ENCODE results near the gene DNAH8. TPM values are rescaled to one million over a fixed set of nuclear protein-coding genes. Genes with fewer than 3 reads are reported as not detected.

Gene DNAH8
- polyA plus RNA-seq, 3 donors: not detected

- TF ChIP-seq CTCF (IDR thresholded peaks at IDR 0.05): no peak
- no peaks in the 10 kb centered on the region for H3K4me1 Mint-ChIP-seq
Observed at GRCh38 chr6:38762848-38763247, 47.7 kb downstream of the DNAH8 start.

GRCh38 chr6:38767560-38767959 lies 52.4 kb downstream of the DNAH8 start:
- Histone ChIP-seq H3K4me1 (ENCODE audit: control insufficient read depth in 1 of 2, insufficient read depth in 2 of 2, low read length in 2 of 2) (peaks cover 6 to 13% of the 10 kb centered on the region in 2 donors), H3K9me3 (replicated peaks in 1 of 2; ENCODE audit: control insufficient read depth in 1 of 2, insufficient read depth in 1 of 2, low read length in 2 of 2) (peaks cover 0 to 5% of the 10 kb centered on the region in 2 donors), H2AFZ (ENCODE audit: insufficient read depth, low read depth, low read length, poor library complexity, severe bottlenecking) (no peak overlapping the region), H3K27me3 (ENCODE audit: control insufficient read depth in 2 of 2, insufficient read depth in 2 of 2, low read length in 2 of 2) (no peaks in the 10 kb centered on the region), H3K4me2 (replicated peaks; ENCODE audit: extremely low read depth, low read length, poor library complexity, severe bottlenecking) (no peak overlapping the region), H4K20me1 (ENCODE audit: insufficient read depth, low read length) (no peaks in the 10 kb centered on the region), H3K79me2 (ENCODE audit: insufficient read depth, low read length) (no peaks in the 10 kb centered on the region), H3K9ac (ENCODE audit: insufficient read depth, low read length, poor library complexity, severe bottlenecking) (no peak overlapping the region), H3K36me3 (replicated peaks in 1 of 2; ENCODE audit: control insufficient read depth in 1 of 2, insufficient read depth in 2 of 2, low read length in 2 of 2) (no peaks in the 10 kb centered on the region), H3K27ac (ENCODE audit: low read depth in 1 of 2, low read length in 2 of 2) (no peak overlapping the region), H3K4me3 (replicated peaks in 1 of 3; ENCODE audit: low read depth in 2 of 3, low read length in 3 of 3) (no peak overlapping the region)
- intact Hi-C loops (cut with micrococcal nuclease): no loop called here
- no peak for DNase-seq
- peaks cover 11% of the 10 kb centered on the region for H3K4me1 Mint-ChIP-seq
- H3K27ac Mint-ChIP-seq: no peak overlapping the region
- H3K4me3 Mint-ChIP-seq: no peak overlapping the region
- H3K9me3 Mint-ChIP-seq: peaks cover 0 to 6% (median 1%) of the 10 kb centered on the region in 7 donors
- H3K27me3 Mint-ChIP-seq (ENCODE audit: low read depth in 3 of 3): peaks cover 2 to 6% (median 3%) of the 10 kb centered on the region in 3 donors
- WGBS (ENCODE audit: insufficient coverage): no CpG with 5 or more reads among the region's 2 CpGs
- no peak for TF ChIP-seq CTCF (IDR thresholded peaks at IDR 0.05)
- H3K36me3 Mint-ChIP-seq: no peaks in the 10 kb centered on the region

More at GRCh38 chr6:38762848-38763247, 47.7 kb downstream of the DNAH8 start:
- peaks cover 2 to 20% (median 8%) of the 10 kb centered on the region in 7 donors for H3K9me3 Mint-ChIP-seq
- no peaks in the 10 kb centered on the region for H3K36me3 Mint-ChIP-seq
- H3K9ac ChIP-seq (ENCODE audit: insufficient read depth, low read length, poor library complexity, severe bottlenecking): no peak overlapping the region
- no peaks in the 10 kb centered on the region for H3K27me3 ChIP-seq (ENCODE audit: control insufficient read depth in 2 of 2, insufficient read depth in 2 of 2, low read length in 2 of 2)
- no peak overlapping the region for H3K4me2 ChIP-seq (replicated peaks; ENCODE audit: extremely low read depth, low read length, poor library complexity, severe bottlenecking)
- peaks cover 0 to 7% (median 6%) of the 10 kb centered on the region in 3 donors for H3K27me3 Mint-ChIP-seq (ENCODE audit: low read depth in 3 of 3)
- no peaks in the 10 kb centered on the region for H3K79me2 ChIP-seq (ENCODE audit: insufficient read depth, low read length)
- no peaks in the 10 kb centered on the region for H4K20me1 ChIP-seq (ENCODE audit: insufficient read depth, low read length)
- no peak overlapping the region for H3K4me3 Mint-ChIP-seq
- no peaks in the 10 kb centered on the region for H3K4me1 ChIP-seq (ENCODE audit: control insufficient read depth in 1 of 2, insufficient read depth in 2 of 2, low read length in 2 of 2)
- H3K27ac Mint-ChIP-seq: no peak overlapping the region
- intact Hi-C loops (cut with micrococcal nuclease): no loop called here
- no peak overlapping the region for H2AFZ ChIP-seq (ENCODE audit: insufficient read depth, low read depth, low read length, poor library complexity, severe bottlenecking)
- H3K36me3 ChIP-seq (replicated peaks in 1 of 2; ENCODE audit: control insufficient read depth in 1 of 2, insufficient read depth in 2 of 2, low read length in 2 of 2): no peaks in the 10 kb centered on the region
- H3K9me3 ChIP-seq (replicated peaks in 1 of 2; ENCODE audit: control insufficient read depth in 1 of 2, insufficient read depth in 1 of 2, low read length in 2 of 2): peaks cover 0 to 3% of the 10 kb centered on the region in 2 donors
- H3K4me3 ChIP-seq (replicated peaks in 1 of 3; ENCODE audit: low read depth in 2 of 3, low read length in 3 of 3): no peak overlapping the region
- H3K27ac ChIP-seq (ENCODE audit: low read depth in 1 of 2, low read length in 2 of 2): no peak overlapping the region
- DNase-seq: no peak

Data from CD14-positive monocyte (primary cell).